DND-41 (cell line): Measurements from ENCODE around the gene PSORS1C1.
A peak's percentile ranks its signal among the peaks of the same experiment; 100 is the strongest.

Experiments
- ATAC-seq: fragments of 200-7000 bp; cut with Tn5 transposase; 3 replicates; pipeline ENCODE4 v1.9.1; 2021; ENCODE audit warnings: low read depth; ENCODE audit not compliant: insufficient read depth
- DNase-seq: peaks from one replicate; pipeline ENCODE4 v3.0.0-alpha.2; 2020
- H2AFZ ChIP-seq: 2 replicates; pipeline ENCODE4 v1.6.0; 2012; ENCODE audit warnings: low read depth, low read length
- H3K27ac ChIP-seq: 2 replicates; pipeline ENCODE4 v1.5.1; 2012; ENCODE audit warnings: low read length, inconsistent platforms
- H3K27me3 ChIP-seq: fragments of 200-600 bp; sonication (generic); 2 replicates; pipeline ENCODE4 v1.6.0; 2012; ENCODE audit warnings: low read length, mild to moderate bottlenecking, inconsistent platforms; ENCODE audit not compliant: insufficient read depth, poor library complexity
- H3K36me3 ChIP-seq: 2 replicates; pipeline ENCODE4 v1.5.1; 2012; ENCODE audit warnings: low read length, inconsistent platforms; ENCODE audit not compliant: insufficient read depth
- H3K4me1 ChIP-seq: 2 replicates; pipeline ENCODE4 v1.5.1; 2012; ENCODE audit warnings: mild to moderate bottlenecking, low read length; ENCODE audit not compliant: insufficient read depth
- H3K4me2 ChIP-seq: 2 replicates; pipeline ENCODE4 v1.6.0; 2012; ENCODE audit warnings: mild to moderate bottlenecking, moderate library complexity, low read length, inconsistent platforms; ENCODE audit not compliant: insufficient read depth
- H3K4me3 ChIP-seq, 2 experiments: fragments of 200-600 bp in 1 of 2; shearing (Covaris generic) in 1 of 2; 2 replicates each; pipeline ENCODE4 v1.5.1; 2012 to 2016; ENCODE audit warnings: inconsistent platforms in 2 of 2, low read length in 2 of 2, mild to moderate bottlenecking in 2 of 2, low read depth in 1 of 2, moderate library complexity in 1 of 2
- H3K79me2 ChIP-seq: 2 replicates; pipeline ENCODE4 v1.6.0; 2012; ENCODE audit warnings: low read length, inconsistent platforms; ENCODE audit not compliant: insufficient read depth
- H3K9ac ChIP-seq: 2 replicates; pipeline ENCODE4 v1.6.0; 2012; ENCODE audit warnings: low read depth, mild to moderate bottlenecking, inconsistent platforms, low read length, moderate library complexity
- H3K9me3 ChIP-seq: 2 replicates; pipeline ENCODE4 v1.5.1; 2012; ENCODE audit warnings: low read length, moderate library complexity, mild to moderate bottlenecking, inconsistent platforms; ENCODE audit not compliant: insufficient read depth, severe bottlenecking
- H4K20me1 ChIP-seq: 2 replicates; pipeline ENCODE4 v1.6.0; 2012; ENCODE audit warnings: low read length; ENCODE audit not compliant: insufficient read depth
- EZH2 ChIP-seq: IDR thresholded peaks from 3 replicates; pipeline ENCODE4 v1.6.1; 2012; ENCODE audit warnings: borderline replicate concordance, low read depth, mild to moderate bottlenecking, moderate library complexity, low read length, inconsistent platforms; ENCODE audit not compliant: severe bottlenecking
- TF ChIP-seq, protein P1 (sequence below): IDR thresholded peaks from 2 replicates; pipeline ENCODE4 v1.5.1; 2012; ENCODE audit warnings: borderline replicate concordance, low read length, moderate library complexity, mild to moderate bottlenecking; ENCODE audit not compliant: poor library complexity, severe bottlenecking; ENCODE audit errors: extremely low read depth

The PSORS1C1 gene

DNA sequence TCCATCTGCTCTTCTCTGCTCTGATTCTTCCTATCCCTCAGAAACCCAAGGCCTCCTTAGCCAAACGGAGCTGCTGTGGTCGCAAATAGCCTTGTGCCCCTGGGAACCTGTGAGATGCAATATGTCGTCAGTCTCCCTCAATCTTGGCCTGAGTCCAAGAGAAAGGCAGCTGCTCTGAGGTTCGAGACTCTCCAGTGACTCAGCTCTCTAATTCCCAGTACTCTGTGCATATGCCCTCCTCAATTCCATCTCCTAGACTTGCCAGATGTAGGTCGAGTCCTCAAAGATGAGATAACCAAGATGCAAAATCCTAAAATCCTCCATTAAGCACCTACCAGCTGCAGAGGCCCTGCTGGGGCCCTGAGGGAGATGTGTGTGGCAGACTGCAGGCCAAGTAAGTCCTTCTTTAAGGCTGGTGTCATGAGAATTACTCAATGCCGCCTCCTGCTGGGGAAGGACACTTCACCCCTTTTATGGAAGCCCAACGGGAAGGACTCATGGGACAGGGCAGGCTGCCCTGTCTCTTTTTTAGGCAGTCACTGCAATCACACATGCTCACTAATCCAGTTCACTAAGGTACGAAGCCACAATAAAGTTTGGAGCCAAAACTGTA, 30.8 kb upstream of the PSORS1C1 start:
- Histone ChIP-seq H3K27ac (no peak overlapping the region), H2AFZ (peak overlapping the region; percentile 39; the same call in 1 of the 2 replicates)
- peak; percentile 51 for ATAC-seq

DNA sequence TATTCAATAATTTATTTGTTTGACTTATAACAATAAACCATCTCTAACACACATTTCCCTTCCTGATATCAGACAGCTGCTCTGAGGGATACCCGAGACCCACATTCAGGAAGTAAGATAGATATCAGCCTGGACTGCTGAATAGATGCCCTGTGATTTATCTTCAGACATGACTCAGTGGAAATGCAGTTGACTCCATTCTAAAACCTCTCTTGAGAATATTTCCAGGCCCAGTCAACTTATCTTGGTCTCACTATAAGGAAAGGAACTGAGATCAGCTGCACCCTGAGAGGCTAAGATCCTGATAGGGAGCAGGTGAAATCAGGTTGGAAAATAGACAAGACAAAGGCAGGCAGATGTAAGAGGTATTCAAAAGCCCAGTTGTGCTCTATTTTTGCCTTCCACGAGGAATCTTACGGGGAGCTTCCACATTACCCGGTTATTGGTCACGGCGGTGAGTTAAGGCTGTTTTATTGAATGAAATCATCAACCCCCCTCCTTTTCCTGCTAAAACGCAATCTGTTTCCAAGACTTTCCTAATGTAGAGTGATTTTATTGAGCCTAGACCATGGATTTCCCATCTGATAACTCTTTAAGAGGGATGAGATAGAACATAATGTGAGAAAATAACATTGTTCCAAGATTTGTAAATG, 27.7 kb upstream of the PSORS1C1 start:
- H3K4me2 ChIP-seq = no peak overlapping the region

More for the DNA sequence above, 30.8 kb upstream of the PSORS1C1 start:
- H3K79me2 ChIP-seq = no peaks in the 10 kb centered on the region
- no peaks in the 10 kb centered on the region for H3K27me3 ChIP-seq
- no peak overlapping the region for H3K4me2 ChIP-seq
- H3K9ac ChIP-seq = no peak overlapping the region
- H3K9me3 ChIP-seq = no peaks in the 10 kb centered on the region
- peaks cover 10% of the 10 kb centered on the region for H3K4me1 ChIP-seq
- no peaks in the 10 kb centered on the region for H4K20me1 ChIP-seq
- H3K4me3 ChIP-seq = no peak overlapping the region
- H3K36me3 ChIP-seq = no peaks in the 10 kb centered on the region
- peak; percentile 68 for DNase-seq
- TF ChIP-seq, protein P1, sequence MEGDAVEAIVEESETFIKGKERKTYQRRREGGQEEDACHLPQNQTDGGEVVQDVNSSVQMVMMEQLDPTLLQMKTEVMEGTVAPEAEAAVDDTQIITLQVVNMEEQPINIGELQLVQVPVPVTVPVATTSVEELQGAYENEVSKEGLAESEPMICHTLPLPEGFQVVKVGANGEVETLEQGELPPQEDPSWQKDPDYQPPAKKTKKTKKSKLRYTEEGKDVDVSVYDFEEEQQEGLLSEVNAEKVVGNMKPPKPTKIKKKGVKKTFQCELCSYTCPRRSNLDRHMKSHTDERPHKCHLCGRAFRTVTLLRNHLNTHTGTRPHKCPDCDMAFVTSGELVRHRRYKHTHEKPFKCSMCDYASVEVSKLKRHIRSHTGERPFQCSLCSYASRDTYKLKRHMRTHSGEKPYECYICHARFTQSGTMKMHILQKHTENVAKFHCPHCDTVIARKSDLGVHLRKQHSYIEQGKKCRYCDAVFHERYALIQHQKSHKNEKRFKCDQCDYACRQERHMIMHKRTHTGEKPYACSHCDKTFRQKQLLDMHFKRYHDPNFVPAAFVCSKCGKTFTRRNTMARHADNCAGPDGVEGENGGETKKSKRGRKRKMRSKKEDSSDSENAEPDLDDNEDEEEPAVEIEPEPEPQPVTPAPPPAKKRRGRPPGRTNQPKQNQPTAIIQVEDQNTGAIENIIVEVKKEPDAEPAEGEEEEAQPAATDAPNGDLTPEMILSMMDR = peak; percentile 71
- TF ChIP-seq EZH2 = no peak

DNA sequence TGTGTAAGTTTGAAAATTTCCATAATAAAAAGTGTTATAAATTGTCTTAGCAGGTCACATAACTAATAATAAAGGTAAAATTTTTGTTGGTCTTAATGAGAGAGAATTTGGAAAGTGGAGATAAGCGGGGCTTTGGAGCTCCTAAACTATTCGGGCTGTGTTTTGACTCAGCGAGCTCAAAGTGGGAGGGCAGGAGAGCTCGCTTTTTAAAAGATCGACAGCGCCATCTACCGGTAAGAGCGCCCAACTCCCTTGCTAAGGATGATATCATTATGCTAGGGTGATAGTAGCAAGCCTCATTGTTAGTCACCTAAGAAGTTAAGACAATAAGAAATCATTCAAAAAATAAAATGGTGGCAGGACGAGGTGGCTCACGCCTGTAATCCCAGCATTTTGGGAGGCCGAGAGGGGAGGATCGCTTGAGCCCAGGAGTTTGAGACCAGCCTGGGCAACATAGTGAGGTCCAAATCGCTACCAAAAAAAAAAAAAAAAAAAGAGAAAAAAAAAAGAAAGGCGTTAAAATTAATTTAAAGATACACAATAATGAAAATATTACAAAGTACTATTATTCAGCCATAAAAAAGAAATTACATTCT, 27.0 kb upstream of the PSORS1C1 start:
- no peak overlapping the region for H3K4me3 ChIP-seq
- H3K9me3 ChIP-seq = no peaks in the 10 kb centered on the region
- no peak for TF ChIP-seq EZH2
- TF ChIP-seq, protein P1 = peak; percentile 93
- no peaks in the 10 kb centered on the region for H3K4me1 ChIP-seq
- H3K4me2 ChIP-seq = no peak overlapping the region
- no peaks in the 10 kb centered on the region for H3K36me3 ChIP-seq
- no peaks in the 10 kb centered on the region for H3K27me3 ChIP-seq
- H3K9ac ChIP-seq = no peak overlapping the region
- ATAC-seq (peak; percentile 99), DNase-seq (peak; percentile 85)
- H3K79me2 ChIP-seq = no peaks in the 10 kb centered on the region
- no peaks in the 10 kb centered on the region for H4K20me1 ChIP-seq
- H3K27ac ChIP-seq = no peak overlapping the region
- no peak overlapping the region for H2AFZ ChIP-seq

More for the DNA sequence above, 27.7 kb upstream of the PSORS1C1 start:
- TF ChIP-seq, protein P1 = no peak
- no peak for TF ChIP-seq EZH2
- Histone ChIP-seq H3K9me3 (no peaks in the 10 kb centered on the region), H3K4me1 (no peaks in the 10 kb centered on the region), H4K20me1 (no peaks in the 10 kb centered on the region), H3K9ac (no peak overlapping the region), H2AFZ (no peak overlapping the region), H3K36me3 (no peaks in the 10 kb centered on the region), H3K27me3 (no peaks in the 10 kb centered on the region), H3K79me2 (no peaks in the 10 kb centered on the region), H3K4me3 (no peak overlapping the region), H3K27ac (no peak overlapping the region)
- no peak for DNase-seq
- no peak for ATAC-seq
